ENCODE data around the gene XRCC1. TPM values are rescaled to one million over a fixed set of nuclear protein-coding genes. Genes with fewer than 3 reads are reported as not detected.

The XRCC1 gene
- total RNA-seq, 4 donors from 2014 or later = 8.0 to 147 (median 15.8) TPM

GRCh38 chr19:43502419-43502976 lies 72.8 kb downstream of the XRCC1 start:
- in situ Hi-C loops (cut with MboI; ENCODE audit: low pct_ligation_motif_present in 1 of 4, low pct_unique_long_range_greater_than_20kb in 1 of 4, low sequenced_read_pairs in 3 of 4) (no loop called here), intact Hi-C loops (cut with DNase I; ENCODE audit: low total_unique reads) (loop anchor here (2.0 kb wide), 1 partner anchor 28 kb away; no protein-coding TSS in a partner anchor)
- peaks cover 9 to 31% (median 17%) of the 10 kb centered on the region in 4 donors for H3K4me1 ChIP-seq
- DNase-seq = no peak
- H3K27me3 ChIP-seq = no peaks in the 10 kb centered on the region
- H3K9me3 ChIP-seq = no peaks in the 10 kb centered on the region
- H3K27ac ChIP-seq = no peak overlapping the region
- 87 to 100% methylated on average over 7 to 23 of the region's 23 CpGs for WGBS, 2 donors (ENCODE audit: low coverage in 1 of 2)
- no peak for TF ChIP-seq EP300 (IDR thresholded peaks at IDR 0.05; ENCODE audit: low read depth)
- TF ChIP-seq POLR2AphosphoS5 (IDR thresholded peaks at IDR 0.05) = no peak
- TF ChIP-seq, protein P1, sequence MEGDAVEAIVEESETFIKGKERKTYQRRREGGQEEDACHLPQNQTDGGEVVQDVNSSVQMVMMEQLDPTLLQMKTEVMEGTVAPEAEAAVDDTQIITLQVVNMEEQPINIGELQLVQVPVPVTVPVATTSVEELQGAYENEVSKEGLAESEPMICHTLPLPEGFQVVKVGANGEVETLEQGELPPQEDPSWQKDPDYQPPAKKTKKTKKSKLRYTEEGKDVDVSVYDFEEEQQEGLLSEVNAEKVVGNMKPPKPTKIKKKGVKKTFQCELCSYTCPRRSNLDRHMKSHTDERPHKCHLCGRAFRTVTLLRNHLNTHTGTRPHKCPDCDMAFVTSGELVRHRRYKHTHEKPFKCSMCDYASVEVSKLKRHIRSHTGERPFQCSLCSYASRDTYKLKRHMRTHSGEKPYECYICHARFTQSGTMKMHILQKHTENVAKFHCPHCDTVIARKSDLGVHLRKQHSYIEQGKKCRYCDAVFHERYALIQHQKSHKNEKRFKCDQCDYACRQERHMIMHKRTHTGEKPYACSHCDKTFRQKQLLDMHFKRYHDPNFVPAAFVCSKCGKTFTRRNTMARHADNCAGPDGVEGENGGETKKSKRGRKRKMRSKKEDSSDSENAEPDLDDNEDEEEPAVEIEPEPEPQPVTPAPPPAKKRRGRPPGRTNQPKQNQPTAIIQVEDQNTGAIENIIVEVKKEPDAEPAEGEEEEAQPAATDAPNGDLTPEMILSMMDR (IDR thresholded peaks at IDR 0.05) = no peak
- no peak for TF ChIP-seq POLR2A (IDR thresholded peaks at IDR 0.05)
- H3K4me3 ChIP-seq = peak overlapping the region in 1 of 4 donors; percentile 70
- peaks cover 0 to under 1% (median 0%) of the 10 kb centered on the region in 4 donors for H3K36me3 ChIP-seq

DNA sequence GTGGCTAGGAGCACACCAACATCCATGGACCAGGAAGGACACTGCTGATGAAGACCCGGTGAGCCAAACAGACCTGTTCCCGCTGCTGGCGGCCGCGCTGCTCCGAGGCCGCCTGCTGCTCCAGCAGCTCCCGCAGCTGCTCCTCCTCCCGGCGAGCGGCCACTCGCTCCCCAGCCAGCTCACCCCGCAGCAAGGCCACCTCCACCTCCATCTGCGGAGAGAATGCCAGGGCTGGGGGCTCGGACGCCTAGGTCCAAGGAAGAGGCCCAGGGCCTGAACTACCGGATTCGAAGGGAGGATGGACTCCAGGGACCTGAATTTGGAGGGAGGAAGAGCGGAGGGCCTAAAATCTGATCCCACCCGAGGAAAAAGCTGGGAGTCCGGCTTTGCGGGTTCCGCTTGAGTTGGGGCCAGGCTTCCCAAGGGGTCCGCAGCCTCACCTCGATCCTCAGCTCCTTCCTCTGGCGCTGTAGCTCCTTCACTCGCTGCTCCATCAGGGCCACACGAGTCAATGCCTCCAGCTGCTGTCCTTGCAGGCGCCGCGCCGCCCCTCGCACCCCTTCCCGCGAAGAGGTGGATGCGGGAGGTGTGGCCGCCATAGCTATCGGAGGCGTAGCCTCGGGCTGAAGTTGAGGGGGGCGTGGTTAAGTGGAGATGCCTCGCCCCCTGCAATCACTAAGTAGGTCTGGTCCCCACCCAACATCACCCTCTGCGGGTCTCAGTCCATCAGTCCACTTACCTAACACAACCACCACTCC lies 73.5 kb downstream of the XRCC1 start:
- no peak for DNase-seq

GRCh38 chr19:43499042-43499441 lies 76.3 kb downstream of the XRCC1 start:
- Histone ChIP-seq H3K27ac (peak overlapping the region in 1 of 4 donors; percentile 29), H3K9me3 (no peaks in the 10 kb centered on the region), H3K36me3 (peaks cover 0 to 15% (median 2%) of the 10 kb centered on the region in 4 donors), H3K27me3 (no peaks in the 10 kb centered on the region), H3K4me1 (peaks cover 6 to 22% (median 7%) of the 10 kb centered on the region in 4 donors), H3K4me3 (no peak overlapping the region)
- peak; percentile 31 for DNase-seq
- intact Hi-C loops (cut with DNase I; ENCODE audit: low total_unique reads) = no loop called here
- in situ Hi-C loops (cut with MboI; ENCODE audit: low pct_ligation_motif_present in 1 of 4, low pct_unique_long_range_greater_than_20kb in 1 of 4, low sequenced_read_pairs in 3 of 4) = no loop called here
- WGBS, 2 donors (ENCODE audit: low coverage in 1 of 2) = 75 to 81% methylated on average over 2 to 3 of the region's 3 CpGs
- TF ChIP-seq POLR2AphosphoS5 (IDR thresholded peaks at IDR 0.05) = no peak
- no peak for TF ChIP-seq EP300 (IDR thresholded peaks at IDR 0.05; ENCODE audit: low read depth)
- TF ChIP-seq, protein P1 (IDR thresholded peaks at IDR 0.05) = no peak
- no peak for TF ChIP-seq POLR2A (IDR thresholded peaks at IDR 0.05)

More for the DNA sequence above, 73.5 kb downstream of the XRCC1 start:
- Histone ChIP-seq H3K27ac (no peak overlapping the region), H3K4me3 (peak overlapping the region in 1 of 4 donors; percentile 6), H3K9me3 (no peaks in the 10 kb centered on the region), H3K4me1 (peaks cover 9 to 31% (median 17%) of the 10 kb centered on the region in 4 donors), H3K27me3 (no peaks in the 10 kb centered on the region), H3K36me3 (peaks cover 0 to 7% (median 0%) of the 10 kb centered on the region in 4 donors)
- WGBS, 2 donors (ENCODE audit: low coverage in 1 of 2) = 44 to 87% methylated on average over 1 to 43 of the region's 43 CpGs
- in situ Hi-C loops (cut with MboI; ENCODE audit: low pct_ligation_motif_present in 1 of 4, low pct_unique_long_range_greater_than_20kb in 1 of 4, low sequenced_read_pairs in 3 of 4) = no loop called here
- no peak for TF ChIP-seq POLR2AphosphoS5 (IDR thresholded peaks at IDR 0.05)
- no peak for TF ChIP-seq POLR2A (IDR thresholded peaks at IDR 0.05)
- no peak for TF ChIP-seq EP300 (IDR thresholded peaks at IDR 0.05; ENCODE audit: low read depth)
- TF ChIP-seq, protein P1 (IDR thresholded peaks at IDR 0.05) = no peak
- intact Hi-C loops (cut with DNase I; ENCODE audit: low total_unique reads) = loop anchor here (2.0 kb wide), 1 partner anchor 27 kb away; no protein-coding TSS in a partner anchor

GRCh38 chr19:43498233-43498842 lies 77.0 kb downstream of the XRCC1 start:
- 74 to 76% methylated on average over 3 to 5 of the region's 5 CpGs for WGBS, 2 donors (ENCODE audit: low coverage in 1 of 2)
- TF ChIP-seq POLR2A (IDR thresholded peaks at IDR 0.05) = no peak
- no peak for TF ChIP-seq EP300 (IDR thresholded peaks at IDR 0.05; ENCODE audit: low read depth)
- TF ChIP-seq, protein P1 (IDR thresholded peaks at IDR 0.05) = no peak
- no peak for TF ChIP-seq POLR2AphosphoS5 (IDR thresholded peaks at IDR 0.05)
- peak overlapping the region in 1 of 4 donors; percentile 29 for H3K27ac ChIP-seq
- in situ Hi-C loops (cut with MboI; ENCODE audit: low pct_ligation_motif_present in 1 of 4, low pct_unique_long_range_greater_than_20kb in 1 of 4, low sequenced_read_pairs in 3 of 4) (no loop called here), intact Hi-C loops (cut with DNase I; ENCODE audit: low total_unique reads) (no loop called here)
- H3K4me3 ChIP-seq = no peak overlapping the region
- no peaks in the 10 kb centered on the region for H3K27me3 ChIP-seq
- peaks cover 0 to 15% (median 2%) of the 10 kb centered on the region in 4 donors for H3K36me3 ChIP-seq
- H3K4me1 ChIP-seq = peaks cover 6 to 21% (median 7%) of the 10 kb centered on the region in 4 donors
- DNase-seq = no peak
- no peaks in the 10 kb centered on the region for H3K9me3 ChIP-seq
